ENCODE measurements around the gene FCN2.

FCN2 gene

DNA sequence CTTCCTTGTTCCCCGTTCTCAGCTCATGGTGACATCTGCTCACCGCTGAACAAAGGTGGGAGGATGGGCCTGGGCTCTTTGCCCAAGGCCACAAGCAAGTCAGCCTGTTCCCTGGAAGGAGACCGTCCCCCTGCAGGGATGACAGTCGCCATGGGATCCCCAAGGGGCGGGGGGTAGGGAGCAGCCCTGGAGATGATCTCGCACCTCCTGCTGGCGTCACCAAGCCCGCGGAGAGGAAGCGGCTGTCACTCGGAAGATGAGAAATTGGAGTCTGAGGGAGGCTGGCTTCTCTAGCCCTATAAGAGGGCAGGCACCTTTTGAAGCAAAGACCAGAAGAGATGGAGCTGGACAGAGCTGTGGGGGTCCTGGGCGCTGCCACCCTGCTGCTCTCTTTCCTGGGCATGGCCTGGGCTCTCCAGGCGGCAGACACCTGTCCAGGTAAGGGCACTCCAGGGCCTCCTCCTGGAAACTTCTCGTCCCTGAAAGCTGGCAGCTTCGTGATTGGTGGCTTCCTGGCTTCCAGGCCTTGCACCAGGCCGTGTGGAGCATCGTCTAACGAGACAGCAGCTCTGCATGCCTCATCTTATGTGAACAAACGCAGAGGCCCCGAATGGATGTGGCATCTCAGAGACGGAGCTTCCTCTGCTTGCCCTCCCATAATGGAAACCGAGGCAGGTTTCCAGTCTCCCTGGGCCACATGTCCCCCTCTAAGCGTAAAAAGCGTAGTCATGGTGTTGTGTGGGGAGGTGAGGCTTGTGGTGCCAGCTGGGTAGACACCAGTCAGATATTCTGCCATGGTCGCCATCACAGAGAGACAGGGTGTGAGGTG lies at the start of gene FCN2:
TSS of gene FCN2 (plus strand) at position 327 of the 829 bp plus-strand sequence. CDS start at position 339, 12 bp downstream.
- DNase-seq (ENCODE audit: low read depth in 2 of 2), result no peak

GRCh38 chr9:134830926-134831720 lies 49.5 kb upstream of the FCN2 start:
- no peak for DNase-seq (ENCODE audit: low read depth in 2 of 2)

- no peak for DNase-seq (ENCODE audit: low read depth in 2 of 2)
Observed at GRCh38 chr9:134832471-134832870, 48.1 kb upstream of the FCN2 start.

DNA sequence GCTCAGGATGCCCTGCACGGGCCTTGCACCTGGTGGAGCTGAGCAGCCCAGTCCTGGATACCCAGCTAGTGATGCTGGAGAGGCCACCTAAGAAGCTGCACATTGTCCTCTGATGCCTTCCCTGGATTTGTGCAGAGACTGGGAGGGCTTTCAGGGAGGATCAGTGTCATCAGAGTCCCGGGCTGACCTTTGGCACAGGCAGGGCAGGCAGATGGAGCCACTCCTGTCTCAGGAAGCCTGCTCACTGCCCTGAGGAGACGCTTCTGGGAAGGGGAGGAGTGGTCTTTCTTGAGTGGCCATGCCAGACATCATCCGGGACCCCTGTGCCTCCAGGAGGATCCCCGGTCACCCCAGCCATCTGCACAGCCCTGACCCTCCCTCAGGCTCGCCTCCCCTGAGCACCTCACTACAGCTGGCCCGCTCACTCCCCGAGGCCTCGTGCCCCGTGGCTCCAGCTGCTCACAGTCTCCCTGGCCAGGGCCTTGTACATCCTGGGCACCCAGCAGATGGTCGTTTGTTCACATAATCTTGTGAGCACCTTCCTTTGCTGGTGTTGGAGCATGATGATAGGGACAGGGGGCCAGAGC lies 47.2 kb upstream of the FCN2 start:
- DNase-seq (ENCODE audit: low read depth in 2 of 2), result no peak

DNA sequence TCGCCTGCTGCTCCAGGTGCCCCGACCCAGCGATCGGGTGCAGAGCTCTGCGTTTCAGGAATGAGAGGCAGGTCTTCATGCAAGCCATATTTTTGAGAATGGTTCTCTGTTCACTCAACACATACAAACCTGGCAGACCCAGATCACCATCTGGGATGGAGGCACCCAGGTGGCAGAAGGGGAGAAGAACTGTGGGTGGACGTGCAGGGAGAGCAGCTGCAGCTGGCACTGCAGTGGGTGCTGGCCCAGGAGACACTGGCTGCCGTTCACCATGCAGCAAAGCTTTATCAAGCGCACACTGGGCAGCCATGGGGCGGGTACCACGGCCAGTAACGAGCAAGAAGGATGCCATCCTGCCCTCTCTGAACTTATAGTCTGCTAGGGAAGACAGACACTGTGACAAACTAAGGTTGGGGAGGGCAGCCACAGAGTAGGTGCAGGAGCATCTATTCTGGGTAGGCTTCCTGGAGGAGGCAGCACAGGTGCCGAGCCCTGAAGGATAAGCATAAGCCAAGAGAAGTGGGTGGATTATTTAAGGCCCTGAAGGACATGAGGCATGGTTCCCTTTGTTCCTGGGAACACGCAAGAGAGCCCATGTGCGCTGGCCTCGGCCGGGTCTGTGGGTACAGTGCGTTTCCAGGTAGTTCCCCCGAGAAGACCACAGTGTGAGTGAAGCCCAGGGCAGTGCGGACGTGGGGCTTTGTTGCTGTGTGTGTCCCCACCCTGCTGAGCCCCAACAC lies 46.2 kb upstream of the FCN2 start:
- no peak for DNase-seq (ENCODE audit: low read depth in 2 of 2)

DNA sequence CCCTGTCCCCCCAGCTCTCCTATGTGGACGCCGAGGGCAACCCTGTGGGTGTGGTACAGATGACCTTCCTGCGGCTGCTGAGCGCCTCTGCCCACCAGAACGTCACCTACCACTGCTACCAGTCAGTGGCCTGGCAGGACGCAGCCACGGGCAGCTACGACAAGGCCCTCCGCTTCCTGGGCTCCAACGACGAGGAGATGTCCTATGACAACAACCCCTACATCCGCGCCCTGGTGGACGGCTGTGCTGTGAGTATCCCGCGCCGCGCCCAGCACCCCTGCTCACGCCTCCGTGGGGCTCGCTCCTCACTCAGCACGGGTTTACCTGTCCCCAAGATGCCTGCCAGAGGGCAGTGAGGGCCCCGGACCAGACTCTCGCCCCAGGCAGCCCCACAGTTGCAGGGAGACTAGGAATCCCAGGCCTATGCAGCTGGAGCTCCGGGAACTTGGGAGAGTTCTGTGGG lies 45.6 kb upstream of the FCN2 start:
- DNase-seq (ENCODE audit: low read depth in 2 of 2), result no peak

GRCh38 chr9:134835448-134835847 lies 45.2 kb upstream of the FCN2 start:
- no peak for DNase-seq (ENCODE audit: low read depth in 2 of 2)

DNA sequence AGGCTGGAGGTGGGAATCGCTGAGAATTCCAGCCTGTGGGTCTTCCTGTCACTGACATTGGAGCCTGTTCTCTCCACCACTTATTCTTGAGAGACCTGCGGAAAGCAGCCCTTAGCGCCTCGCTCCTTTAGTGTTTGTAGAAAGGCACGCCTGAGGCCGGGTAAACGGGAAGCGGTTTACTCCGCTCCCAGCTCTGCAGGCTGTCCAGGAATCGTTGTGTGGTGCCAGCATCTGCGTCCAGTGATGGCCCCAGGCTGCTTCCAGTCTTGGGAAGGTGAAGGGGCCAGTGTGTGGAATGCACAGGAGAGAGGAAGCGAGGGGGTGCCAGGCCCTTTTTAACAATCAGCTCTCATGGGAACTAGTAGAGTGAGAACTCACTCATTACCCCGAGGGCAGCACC lies 44.6 kb upstream of the FCN2 start:
- DNase-seq (ENCODE audit: low read depth in 2 of 2), result no peak

DNA sequence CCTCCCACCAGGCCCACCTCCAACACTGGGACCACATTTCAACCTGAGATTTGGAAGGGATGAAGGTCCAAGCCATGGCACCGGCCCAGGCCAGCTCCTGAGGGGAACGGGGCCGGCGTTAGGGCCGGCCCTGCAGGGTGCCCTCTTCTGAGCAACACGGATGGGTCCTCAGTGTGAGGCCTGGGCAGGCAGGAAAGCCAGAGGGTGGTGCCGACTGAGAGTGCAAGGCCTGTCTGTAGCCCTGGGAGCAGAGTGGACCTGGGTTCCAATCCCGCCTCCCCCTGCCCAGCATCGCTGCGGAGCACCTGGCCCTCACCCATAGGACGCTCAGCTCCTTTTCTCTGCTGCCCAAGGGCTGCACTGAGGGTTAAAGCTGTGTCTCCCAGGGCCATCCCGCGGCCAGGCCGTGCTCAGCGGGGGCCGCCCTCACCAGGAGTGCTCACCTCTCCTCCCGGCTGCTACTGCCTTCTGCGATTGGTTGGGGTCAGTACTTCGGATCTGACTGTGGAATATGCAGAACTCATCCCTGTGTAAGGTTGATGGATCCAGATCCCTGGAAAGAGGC lies 44.1 kb upstream of the FCN2 start:
- no peak for DNase-seq (ENCODE audit: low read depth in 2 of 2)

DNA sequence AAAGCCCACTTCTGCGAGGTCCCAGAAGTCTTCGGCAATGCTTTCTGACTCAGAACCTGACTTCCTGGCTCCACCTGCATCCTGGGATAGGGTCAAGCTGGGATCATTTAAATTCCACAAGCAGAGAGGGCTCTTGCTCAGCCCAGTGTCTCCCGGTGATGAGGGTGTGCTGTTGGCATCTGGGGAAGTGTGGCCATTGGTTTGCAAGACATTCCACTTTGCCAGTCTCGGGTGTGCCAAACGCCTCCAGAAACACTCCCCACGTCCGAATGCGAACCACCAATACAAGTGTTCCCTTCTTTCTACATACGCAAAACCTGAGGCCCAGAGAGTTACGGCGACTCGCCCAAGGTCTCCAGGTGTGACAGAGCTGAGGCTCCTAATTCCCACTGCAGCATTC lies 43.1 kb upstream of the FCN2 start:
- DNase-seq (ENCODE audit: low read depth in 2 of 2), result no peak

DNA sequence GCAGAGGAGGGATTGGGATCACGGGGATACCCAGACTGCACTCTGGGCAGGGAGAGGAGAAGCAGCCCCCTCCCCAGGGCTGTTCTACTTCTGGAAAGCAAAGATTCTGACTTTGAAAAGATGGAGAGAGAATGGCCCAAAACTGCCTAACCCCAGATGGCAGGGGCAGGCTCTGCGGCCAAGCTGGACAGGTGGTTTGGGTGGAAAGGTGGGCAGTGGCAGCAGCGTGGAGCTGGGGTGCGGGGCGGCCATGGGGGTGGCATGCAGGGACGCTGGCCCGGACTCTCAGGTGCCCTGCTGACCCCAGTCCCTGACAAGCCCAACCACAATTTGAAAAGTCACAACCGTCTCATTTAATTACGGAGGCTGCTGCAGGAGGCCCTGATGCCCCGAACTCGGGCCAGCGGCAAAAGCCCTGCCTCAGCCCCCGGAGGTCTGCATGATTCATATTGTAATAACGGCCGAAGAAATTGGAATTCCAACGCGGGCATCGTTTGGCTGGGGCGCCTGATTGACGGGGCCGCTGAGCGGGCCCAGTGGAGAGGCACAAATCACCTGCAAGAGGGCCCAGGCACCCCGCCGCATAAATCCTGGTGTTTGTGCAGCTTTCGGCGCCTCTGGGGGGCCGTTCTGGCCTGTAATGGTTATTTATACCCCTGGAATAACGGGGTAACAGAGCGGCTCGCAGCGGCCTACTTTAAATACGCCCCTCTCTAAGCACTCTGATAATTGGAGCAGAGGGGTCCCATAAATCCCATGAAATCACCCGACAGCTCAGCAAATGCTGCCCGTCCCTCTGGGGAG lies 41.8 kb upstream of the FCN2 start:
- DNase-seq (ENCODE audit: low read depth in 2 of 2), result no peak

GRCh38 chr9:134839455-134840125 lies 41.0 kb upstream of the FCN2 start:
- no peak for DNase-seq (ENCODE audit: low read depth in 2 of 2)

- DNase-seq (ENCODE audit: low read depth in 2 of 2), result no peak
Observed at GRCh38 chr9:134840511-134840910, 40.1 kb upstream of the FCN2 start.

DNA sequence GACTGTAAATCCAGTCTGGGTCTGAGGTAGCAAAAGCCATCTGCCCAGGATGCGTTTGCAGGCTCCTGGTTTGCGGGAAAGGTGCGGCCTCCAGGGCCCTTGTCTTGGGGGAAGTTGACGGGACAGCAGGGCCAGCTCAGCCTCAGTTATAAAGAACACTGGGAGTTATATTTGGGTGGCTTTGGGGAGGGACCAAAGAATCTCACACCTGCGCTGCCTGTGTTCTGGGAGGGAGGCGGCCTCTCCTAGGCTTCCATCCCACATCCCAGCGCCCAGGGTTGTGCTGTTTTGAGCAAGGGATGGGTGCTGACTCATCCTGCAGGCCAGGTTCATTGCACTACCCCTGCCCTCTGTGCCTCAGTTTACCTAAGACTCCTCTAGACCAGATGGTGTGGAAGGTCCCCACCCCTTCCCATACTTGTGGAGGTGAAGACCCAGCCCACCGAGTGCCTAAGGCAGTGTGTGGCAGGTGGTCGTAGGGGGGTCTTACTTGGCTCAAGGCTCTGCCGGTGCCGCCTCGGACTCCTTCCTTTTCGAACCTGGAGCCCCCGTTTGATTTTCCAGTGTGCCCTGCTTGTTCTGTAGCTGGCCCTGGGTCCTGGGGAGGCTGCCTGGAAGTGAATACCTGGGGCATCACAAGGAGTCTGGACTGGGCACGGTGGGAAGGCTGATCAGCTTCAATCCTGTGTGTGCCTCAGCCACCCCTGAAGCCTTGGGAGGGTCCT lies 39.3 kb upstream of the FCN2 start:
- no peak for DNase-seq (ENCODE audit: low read depth in 2 of 2)

DNA sequence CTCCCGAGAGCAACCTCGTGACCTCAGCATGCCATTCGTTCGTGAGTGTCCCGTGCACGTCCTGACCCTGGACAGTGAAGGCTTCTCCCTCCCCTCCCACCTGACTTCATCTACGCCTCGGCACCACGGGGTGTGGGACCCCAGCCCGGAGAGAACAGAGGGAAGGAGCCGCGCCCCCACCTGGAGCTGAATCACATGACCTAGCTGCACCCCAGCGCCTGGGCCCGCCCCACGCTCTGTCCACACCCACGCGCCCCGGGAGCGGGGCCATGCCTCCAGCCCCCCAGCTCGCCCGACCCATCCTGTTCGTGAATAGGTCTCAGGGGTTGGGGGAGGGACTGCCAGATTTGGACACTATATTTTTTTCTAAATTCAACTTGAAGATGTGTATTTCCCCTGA lies 38.3 kb upstream of the FCN2 start:
- no peak for DNase-seq (ENCODE audit: low read depth in 2 of 2)

GRCh38 chr9:134843740-134844139 lies 36.9 kb upstream of the FCN2 start:
- DNase-seq (ENCODE audit: low read depth in 2 of 2), result no peak

DNA sequence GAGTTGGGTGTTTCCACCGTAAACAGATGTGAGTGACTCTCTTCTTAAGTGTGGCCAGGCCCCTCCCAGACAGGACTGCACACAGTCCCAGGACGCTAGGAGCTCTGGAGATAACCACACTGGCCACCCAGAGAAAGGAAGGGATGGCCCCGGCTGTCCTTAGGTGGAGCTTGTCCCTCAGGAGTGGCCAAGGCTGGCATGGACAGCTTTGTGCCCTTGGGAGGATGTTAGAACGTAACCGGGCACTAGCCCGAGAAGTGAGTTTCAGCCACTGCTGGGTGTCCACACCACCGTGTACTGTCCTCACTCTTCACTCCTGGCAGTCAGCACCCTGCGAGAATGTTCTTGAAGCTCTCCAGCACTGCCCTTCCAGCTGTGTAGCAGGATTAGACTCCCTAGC lies 35.8 kb upstream of the FCN2 start:
- DNase-seq (ENCODE audit: low read depth in 2 of 2), result no peak

GRCh38 chr9:134846187-134846586 lies 34.4 kb upstream of the FCN2 start:
- DNase-seq (ENCODE audit: low read depth in 2 of 2), result no peak

GRCh38 chr9:134846699-134847098 lies 33.9 kb upstream of the FCN2 start:
- no peak for DNase-seq (ENCODE audit: low read depth in 2 of 2)
